GM23338 (cell line): ENCODE data around the gene TOMM6. TPM values are rescaled to one million over a fixed set of nuclear protein-coding genes. Genes with fewer than 3 reads are reported as not detected.

Experiments used
- ATAC-seq: fragments of 200-7000 bp; cut with Tn5 transposase; 3 replicates; pipeline ENCODE4 v1.9.1; 2020
- DNase-seq: peaks from one replicate; pipeline ENCODE4 v3.0.0-alpha.2; 2015; ENCODE audit warnings: low spot score
- H2AFZ ChIP-seq: fragments of 200-600 bp; sonication (generic); 2 replicates; pipeline ENCODE4 v1.8.0; 2016; ENCODE audit warnings: antibody characterized with exemption, mild to moderate bottlenecking, moderate library complexity
- H3F3A ChIP-seq: fragments of 200-600 bp; sonication (generic); replicated peaks from 2 replicates; pipeline ENCODE4 v1.8.0; 2017; ENCODE audit warnings: antibody characterized with exemption, mixed run types, low read depth
- H3K27ac ChIP-seq: fragments of 200-600 bp; sonication (generic); 2 replicates; pipeline ENCODE4 v1.6.1; 2016; ENCODE audit warnings: low read depth
- H3K27me3 ChIP-seq: fragments of 200-600 bp; sonication (generic); 2 replicates; pipeline ENCODE4 v1.8.0; 2016; ENCODE audit warnings: mild to moderate bottlenecking, mixed run types, moderate library complexity; ENCODE audit not compliant: insufficient read depth
- H3K36me3 ChIP-seq: fragments of 200-600 bp; sonication (generic); 2 replicates; pipeline ENCODE4 v1.8.0; 2016; ENCODE audit warnings: mild to moderate bottlenecking; ENCODE audit not compliant: insufficient read depth
- H3K4me1 ChIP-seq: fragments of 200-600 bp; sonication (generic); 2 replicates; pipeline ENCODE4 v1.8.0; 2016; ENCODE audit warnings: mild to moderate bottlenecking, moderate library complexity; ENCODE audit not compliant: insufficient read depth
- H3K4me2 ChIP-seq: fragments of 200-600 bp; sonication (generic); 2 replicates; pipeline ENCODE4 v1.7.1; 2017; ENCODE audit warnings: mixed run types
- H3K4me3 ChIP-seq: fragments of 200-600 bp; sonication (generic); 2 replicates; pipeline ENCODE4 v1.6.1; 2016; ENCODE audit warnings: mixed run types
- H3K79me2 ChIP-seq: fragments of 200-600 bp; sonication (generic); replicated peaks from 2 replicates; pipeline ENCODE4 v1.8.0; 2017; ENCODE audit warnings: mild to moderate bottlenecking; ENCODE audit not compliant: insufficient read depth
- H3K9me2 ChIP-seq: fragments of 200-600 bp; sonication (generic); 2 replicates; pipeline ENCODE4 v1.8.0; 2017; ENCODE audit not compliant: insufficient read depth
- H4K20me1 ChIP-seq: fragments of 200-600 bp; sonication (generic); replicated peaks from 2 replicates; pipeline ENCODE4 v1.8.0; 2017; ENCODE audit warnings: mild to moderate bottlenecking; ENCODE audit not compliant: insufficient read depth
- H3K27ac Mint-ChIP-seq: 2 replicates; pipeline ENCODE4 v1.8.0; 2020; ENCODE audit warnings: inconsistent platforms, mild to moderate bottlenecking, moderate library complexity, mixed read lengths
- H3K27me3 Mint-ChIP-seq: 3 replicates; pipeline ENCODE4 v1.8.0; 2022; ENCODE audit warnings: low read depth, mild to moderate bottlenecking, moderate library complexity, mixed read lengths, inconsistent platforms; ENCODE audit not compliant: insufficient read depth, poor library complexity
- H3K36me3 Mint-ChIP-seq: 3 replicates; pipeline ENCODE4 v1.8.0; 2021; ENCODE audit warnings: low read depth, mild to moderate bottlenecking, inconsistent platforms, moderate library complexity, mixed read lengths
- H3K4me1 Mint-ChIP-seq: 3 replicates; pipeline ENCODE4 v1.8.0; 2020; ENCODE audit warnings: mild to moderate bottlenecking, inconsistent platforms, mixed read lengths
- H3K4me3 Mint-ChIP-seq: 3 replicates; pipeline ENCODE4 v1.8.0; 2021; ENCODE audit warnings: moderate library complexity, mild to moderate bottlenecking, inconsistent platforms, mixed read lengths
- H3K9me3 Mint-ChIP-seq: 3 replicates; pipeline ENCODE4 v1.8.0; 2020; ENCODE audit warnings: moderate library complexity, mild to moderate bottlenecking, inconsistent platforms, mixed read lengths
- ETS1 ChIP-seq: IDR thresholded peaks from 2 replicates; pipeline ENCODE4 v1.6.1; 2016; ENCODE audit warnings: antibody characterized with exemption
- EZH2 ChIP-seq: fragments of 200-600 bp; sonication (generic); IDR thresholded peaks from one replicate; pipeline ENCODE4 v1.8.0; 2017; ENCODE audit warnings: antibody characterized with exemption, mild to moderate bottlenecking, low read depth; ENCODE audit not compliant: unreplicated experiment
- EZH2phosphoT487 ChIP-seq: fragments of 200-600 bp; sonication (generic); IDR thresholded peaks from one replicate; pipeline ENCODE4 v1.8.1; 2018; ENCODE audit warnings: antibody characterized with exemption; ENCODE audit not compliant: unreplicated experiment
- NANOG ChIP-seq: IDR thresholded peaks from 2 replicates; pipeline ENCODE4 v1.6.1; 2016; ENCODE audit warnings: antibody characterized with exemption, borderline replicate concordance
- STAT1 ChIP-seq: IDR thresholded peaks from one replicate; pipeline ENCODE4 v1.6.1; 2016; ENCODE audit warnings: antibody characterized with exemption; ENCODE audit not compliant: unreplicated experiment
- ZNF114 ChIP-seq: fragments of 250-450 bp; sonication (Bioruptor Pico); IDR thresholded peaks from 2 replicates; pipeline ENCODE4 v1.5.0; 2020; ENCODE audit warnings: mild to moderate bottlenecking, moderate library complexity
- ZNF462 ChIP-seq: fragments of 250-450 bp; sonication (Bioruptor Pico); IDR thresholded peaks from 2 replicates; pipeline ENCODE4 v1.5.0; 2020; ENCODE audit warnings: mild to moderate bottlenecking, moderate library complexity
- polyA plus RNA-seq: library from polyadenylated mRNA; unstranded; fragments of >200 nt; fragmentation: Nextera tagmentation; extraction: Ambion mirVana; gene quantifications from 2 replicates; pipeline ENCODE4 v1.2.1, GENCODE V29; 2016
- total RNA-seq: library from RNA; depleted of rRNA; stranded (reverse); fragments of >200 nt; shearing (Covaris generic); gene quantifications from 2 replicates; pipeline ENCODE4 v1.2.3, GENCODE V29; 2014

TOMM6 gene
- total and polyA plus RNA-seq, 2 experiments from 2014 or later, result 195 to 372 TPM

DNA sequence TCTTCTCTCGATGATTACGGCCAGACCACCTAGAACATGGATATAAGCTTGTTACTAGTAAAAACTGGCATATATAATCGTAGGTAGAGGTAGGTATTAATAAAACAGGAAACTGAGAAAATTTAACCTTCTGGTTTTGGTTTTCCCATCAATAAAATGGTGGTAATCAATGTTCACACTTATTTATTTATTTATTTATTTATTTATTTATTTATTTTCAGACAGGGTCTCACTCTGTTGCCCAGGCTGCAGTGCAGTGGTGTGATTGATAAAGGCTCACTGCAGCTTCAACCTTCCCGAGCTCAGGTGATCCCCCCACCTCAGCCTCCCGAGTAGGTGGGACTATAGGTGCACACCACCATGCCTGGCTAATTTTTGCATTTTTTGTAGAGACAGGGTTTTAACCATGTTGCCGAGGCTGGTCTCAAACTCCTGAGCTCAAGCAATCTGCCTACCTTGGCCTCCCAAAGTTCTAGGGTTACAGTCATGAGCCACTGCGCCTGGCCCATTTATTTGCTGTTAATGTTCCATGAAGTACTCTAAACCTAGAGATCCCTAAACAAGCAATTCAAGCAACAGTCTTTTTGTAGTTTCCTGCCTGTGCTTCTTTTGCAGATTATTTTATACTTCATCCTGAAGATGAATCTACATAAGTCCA, 11.5 kb downstream of the TOMM6 start (continued):
- TF ChIP-seq ZNF462 (CRISPR knock-in tag) (no peak), EZH2 (no peak), ZNF114 (CRISPR knock-in tag) (no peak), ETS1 (no peak)

GRCh38 chr6:41799559-41799911, 12.0 kb downstream of the TOMM6 start:
- Histone ChIP-seq H3K36me3 (no peaks in the 10 kb centered on the region), H3K79me2 (no peaks in the 10 kb centered on the region), H3F3A (no peaks in the 10 kb centered on the region), H3K4me1 (no peaks in the 10 kb centered on the region), H3K27ac (no peak overlapping the region), H3K4me2 (no peak overlapping the region), H2AFZ (no peak overlapping the region), H3K9me2 (no peaks in the 10 kb centered on the region), H4K20me1 (no peaks in the 10 kb centered on the region; the same call in 1 of the 2 replicates), H3K27me3 (no peaks in the 10 kb centered on the region), H3K4me3 (no peak overlapping the region)
- ATAC-seq, result no peak
- Mint-ChIP-seq H3K36me3 (peaks cover 10% of the 10 kb centered on the region), H3K4me1 (no peaks in the 10 kb centered on the region), H3K27ac (no peak overlapping the region), H3K4me3 (no peak overlapping the region), H3K27me3 (peaks cover 3% of the 10 kb centered on the region), H3K9me3 (no peaks in the 10 kb centered on the region; the same call in 2 of the 3 replicates)
- no peak for DNase-seq
- TF ChIP-seq EZH2, result no peak
- TF ChIP-seq ZNF462 (CRISPR knock-in tag), result no peak
- no peak for TF ChIP-seq STAT1
- no peak for TF ChIP-seq EZH2phosphoT487
- no peak for TF ChIP-seq NANOG
